GM19238 (cell line): ENCODE measurements around the gene XDH.

Experiments
- DNase-seq: peaks from one replicate; pipeline ENCODE4 v3.0.0; 2011; ENCODE audit warnings: low spot score; ENCODE audit not compliant: insufficient read length

The XDH gene

DNA sequence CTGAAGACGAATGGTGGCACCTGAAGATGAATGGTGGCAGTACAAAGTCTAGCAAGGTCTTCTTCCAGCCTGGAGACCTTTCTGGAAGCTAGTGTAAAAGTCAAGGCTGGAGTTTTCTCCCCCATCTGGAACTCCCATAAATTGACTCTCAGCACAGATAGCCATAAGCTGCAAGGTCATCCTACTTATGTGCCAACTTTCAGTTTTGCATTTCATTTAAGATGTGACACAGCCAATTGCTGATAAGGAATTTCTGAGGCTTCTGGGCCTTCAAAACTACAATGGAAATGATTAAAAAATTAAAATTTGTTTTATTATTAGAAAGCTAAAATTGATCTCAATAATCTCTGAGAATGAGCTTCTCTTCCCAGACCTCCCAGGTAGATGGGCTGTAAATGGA, 10.2 kb downstream of the XDH start:
- DNase-seq = no peak

DNA sequence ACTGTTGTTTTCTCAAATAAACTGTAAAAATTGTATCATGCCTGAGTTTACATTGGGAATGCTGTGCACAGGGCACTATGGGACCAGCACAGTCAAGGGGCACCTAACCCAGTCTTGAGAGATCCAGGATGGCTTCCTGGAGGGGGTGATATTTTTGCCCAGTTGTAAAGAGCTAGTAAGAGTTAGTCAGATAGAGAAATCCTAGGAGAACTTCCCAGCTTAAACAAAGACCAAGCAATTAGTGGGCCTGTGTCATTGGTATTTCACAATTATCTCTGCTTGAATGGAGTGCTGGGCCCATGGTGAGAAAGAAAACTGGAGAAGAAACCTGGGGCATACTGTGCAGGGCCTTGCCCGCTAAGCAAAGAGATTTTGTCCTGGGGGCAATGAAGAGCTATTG, 12.2 kb downstream of the XDH start:
- DNase-seq = no peak

DNA sequence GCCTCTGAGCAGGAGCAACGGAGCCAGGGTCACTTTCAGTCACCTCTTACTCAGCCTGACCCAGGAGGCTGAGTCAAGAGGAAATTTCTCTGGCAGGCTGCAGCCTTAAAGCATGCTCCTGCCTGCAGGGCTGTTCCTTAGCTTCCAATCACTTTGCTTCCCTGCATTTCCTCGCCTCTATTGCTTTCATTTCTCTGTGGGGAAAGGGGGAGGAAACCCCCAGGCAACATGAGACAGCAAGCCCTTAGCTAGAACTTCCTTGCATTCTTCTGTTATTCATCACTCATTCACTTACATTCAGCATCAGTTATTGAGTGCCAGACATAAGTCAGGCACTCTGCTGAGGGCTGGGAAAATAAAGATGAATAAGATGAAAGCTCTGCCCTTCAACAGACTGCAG, 13.0 kb downstream of the XDH start:
- DNase-seq = no peak

DNA sequence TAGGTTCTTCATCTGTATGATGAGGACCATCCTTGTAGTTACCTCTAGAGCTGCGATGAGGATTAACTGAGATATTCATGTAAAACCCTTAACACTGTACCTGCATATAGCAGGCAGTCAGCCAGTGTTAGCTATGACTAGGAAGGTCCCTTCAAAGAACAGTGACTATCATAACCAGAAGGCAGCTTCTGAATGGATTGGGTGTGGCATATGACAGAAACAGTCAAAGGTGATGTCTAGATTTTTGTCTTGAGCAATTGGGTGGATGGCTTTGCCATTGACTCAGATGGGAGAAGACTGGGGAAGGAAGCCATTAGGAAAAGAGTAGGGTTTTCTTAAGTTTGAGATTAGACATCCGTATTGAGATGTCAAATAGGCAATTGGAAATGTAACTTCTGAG, 15.7 kb downstream of the XDH start:
- no peak for DNase-seq

- no peak for DNase-seq
Measured at GRCh38 chr2:31397094-31397493, 17.4 kb downstream of the XDH start.

DNA sequence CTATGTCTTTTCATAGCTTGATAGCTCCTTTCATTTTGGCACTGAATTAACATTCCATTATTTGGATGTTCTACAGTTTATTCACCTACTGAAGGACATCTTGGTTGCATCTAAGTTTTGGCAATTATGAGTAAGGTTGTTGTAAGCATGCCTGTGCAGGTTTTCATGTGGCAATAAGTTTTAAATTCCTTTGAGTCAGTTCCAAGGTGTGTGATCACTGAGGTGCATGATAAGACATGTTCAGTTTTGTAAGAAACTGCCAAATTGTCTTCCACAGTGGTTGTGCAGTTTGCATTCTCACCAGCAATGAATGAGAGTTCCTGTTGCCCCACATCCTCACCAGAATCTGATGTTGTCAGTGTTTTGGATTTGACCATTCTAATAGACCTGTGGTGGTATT, 24.2 kb downstream of the XDH start:
- DNase-seq = no peak

DNA sequence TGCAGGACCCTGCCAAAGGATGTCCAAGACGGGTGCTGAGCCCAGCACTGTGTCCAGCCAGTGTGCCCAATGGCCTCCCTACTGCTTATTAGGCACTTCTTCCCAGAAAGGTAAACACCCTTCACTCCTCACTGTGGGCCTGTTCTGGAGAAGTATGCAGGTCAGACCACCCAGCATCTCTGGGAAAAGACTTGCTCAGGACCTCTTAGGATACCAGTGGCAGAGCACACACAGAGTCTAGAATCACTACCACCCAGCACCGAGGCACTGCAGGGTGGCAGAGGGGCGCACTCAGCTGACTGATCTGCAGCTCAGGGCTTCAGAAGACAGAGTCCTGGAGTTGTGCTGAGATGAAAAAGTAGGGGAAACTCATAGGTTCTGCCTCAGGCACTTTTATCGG, 25.8 kb downstream of the XDH start:
- DNase-seq = no peak

DNA sequence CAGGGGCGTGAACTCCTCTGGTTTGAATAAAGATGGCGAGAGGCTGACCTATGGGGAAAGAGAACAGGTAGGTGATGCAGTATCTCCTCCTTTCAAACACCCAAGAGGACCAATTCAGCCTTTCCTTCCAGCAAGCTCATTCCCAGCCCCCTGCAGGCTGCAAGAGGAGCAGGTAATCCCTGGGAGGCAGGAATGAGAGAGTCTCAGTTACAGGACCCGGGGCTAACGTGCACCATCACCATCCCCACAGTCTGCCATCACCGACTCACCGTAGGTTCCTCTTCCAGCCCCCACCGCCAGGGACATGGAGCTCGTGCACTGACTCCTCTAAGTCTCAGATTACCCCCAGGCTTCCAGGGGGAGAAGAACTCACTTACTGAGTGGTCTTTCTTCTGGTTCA, 26.7 kb downstream of the XDH start:
- DNase-seq = no peak

DNA sequence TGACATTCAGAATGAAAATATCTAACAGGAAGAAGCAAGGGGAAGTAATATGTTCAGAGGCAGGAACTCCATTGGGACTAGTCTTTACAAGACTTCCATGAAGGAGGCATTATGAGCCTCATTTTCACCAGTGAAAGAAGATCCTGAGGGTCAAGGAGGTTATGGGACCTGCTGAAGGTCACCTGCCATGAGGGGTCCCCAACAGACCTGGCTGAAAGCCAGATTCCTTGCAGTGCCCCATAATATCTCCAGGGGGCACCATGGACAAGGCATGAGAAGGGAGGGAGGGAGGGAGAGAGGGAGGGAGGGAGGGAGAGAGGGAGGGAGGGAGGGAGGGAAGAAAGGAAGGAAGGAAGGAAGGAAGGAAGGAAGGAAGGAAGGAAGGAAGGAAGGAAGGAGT, 27.9 kb downstream of the XDH start:
- DNase-seq = no peak

DNA sequence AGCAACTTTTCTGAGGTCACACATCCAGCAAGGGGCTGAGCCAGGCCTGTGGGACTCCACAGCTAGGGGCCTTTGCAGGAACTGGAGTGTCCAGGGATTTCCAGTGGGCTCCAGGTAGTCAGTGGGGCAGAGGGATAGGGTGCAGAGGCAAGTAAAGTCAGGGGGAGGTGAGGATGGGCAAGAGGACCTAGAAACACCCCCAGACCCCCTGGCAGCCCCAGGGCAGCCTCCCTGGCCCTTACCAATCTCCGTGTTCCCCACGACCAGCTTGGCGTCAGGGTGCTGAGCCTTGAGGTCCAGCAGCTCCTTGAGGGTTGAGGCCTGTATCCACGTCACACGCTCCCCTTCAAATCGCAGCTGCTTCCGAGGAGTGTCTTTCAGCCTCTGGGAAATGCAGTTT, 28.4 kb downstream of the XDH start:
- no peak for DNase-seq

DNA sequence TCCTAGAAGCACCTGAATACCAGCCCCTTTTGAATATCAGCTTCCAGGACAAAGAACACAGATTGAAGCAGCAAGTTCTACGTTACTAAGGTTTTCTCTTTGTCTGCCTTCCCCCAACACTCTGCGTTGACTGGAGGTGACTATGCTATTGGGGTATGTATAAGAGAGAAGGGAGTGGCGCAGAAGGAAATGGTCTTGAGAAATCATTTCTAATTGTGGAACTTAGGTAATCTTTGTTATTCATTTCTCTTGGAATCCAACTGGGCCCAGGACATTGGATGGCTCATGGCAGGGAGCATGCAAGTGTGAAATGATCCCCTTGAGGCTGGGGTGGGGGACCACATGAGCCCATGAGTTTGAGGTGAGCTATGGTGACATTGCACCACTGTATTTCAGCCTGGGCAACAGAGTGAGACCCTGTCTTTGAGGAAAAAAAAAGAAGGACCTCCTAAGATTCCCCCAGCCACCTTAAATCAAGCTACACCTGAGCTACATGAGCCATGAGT, 29.7 kb downstream of the XDH start:
- DNase-seq = no peak

DNA sequence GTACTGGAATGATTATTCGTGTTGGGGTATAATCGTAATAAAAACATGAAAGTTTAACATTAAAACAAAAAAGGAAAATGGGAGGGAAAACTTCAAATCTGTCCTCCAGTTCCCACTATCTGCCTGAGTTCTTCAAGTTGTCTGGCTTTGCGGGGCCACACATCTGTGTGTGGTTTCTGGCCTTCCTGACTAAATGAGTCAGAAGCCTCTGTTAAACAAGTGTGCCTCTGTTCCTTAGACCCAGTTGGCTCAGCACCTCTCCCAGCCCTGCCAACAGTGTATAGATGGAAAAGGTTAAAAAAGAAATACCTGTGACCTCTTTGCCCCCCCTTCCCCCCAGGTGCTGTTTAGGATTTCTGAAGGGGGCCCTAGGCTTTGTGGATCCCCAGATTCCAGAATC, 30.2 kb downstream of the XDH start:
- no peak for DNase-seq

DNA sequence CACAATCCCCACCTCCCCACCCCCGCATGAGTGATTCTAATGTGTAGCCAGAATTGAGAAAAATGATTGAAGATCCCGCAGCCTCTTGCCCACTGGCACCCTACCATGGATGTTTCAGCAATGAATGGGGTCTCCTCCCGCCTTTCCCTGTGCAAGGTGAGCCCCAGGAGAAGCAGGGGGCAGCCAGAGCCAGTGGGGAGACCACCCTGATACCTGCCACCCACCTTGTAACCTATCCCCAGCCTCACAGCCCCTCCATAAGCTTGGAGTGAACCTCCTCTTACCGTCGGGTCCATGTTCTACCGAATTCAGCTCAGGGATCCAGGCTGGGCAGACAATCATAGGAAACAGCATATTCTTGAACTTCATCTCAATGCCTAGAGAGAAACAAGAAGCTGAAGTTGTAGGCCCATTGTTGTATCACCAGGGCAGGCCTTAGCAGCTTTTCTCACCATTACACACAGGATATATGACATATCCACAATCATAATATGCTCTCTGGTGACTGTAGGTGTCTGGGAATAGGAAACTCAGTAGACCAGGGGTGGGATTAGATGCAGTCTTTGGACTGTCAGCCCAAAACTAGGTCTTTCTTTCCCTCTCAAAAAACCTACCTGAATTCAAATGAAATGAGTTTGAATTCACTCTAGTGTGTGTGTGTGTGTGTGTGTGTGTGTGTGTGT, 30.9 kb downstream of the XDH start:
- DNase-seq = no peak

GRCh38 chr2:31382452-31383120, 32.0 kb downstream of the XDH start:
- no peak for DNase-seq

- DNase-seq = no peak
Measured at GRCh38 chr2:31381601-31382000, 32.9 kb downstream of the XDH start.

DNA sequence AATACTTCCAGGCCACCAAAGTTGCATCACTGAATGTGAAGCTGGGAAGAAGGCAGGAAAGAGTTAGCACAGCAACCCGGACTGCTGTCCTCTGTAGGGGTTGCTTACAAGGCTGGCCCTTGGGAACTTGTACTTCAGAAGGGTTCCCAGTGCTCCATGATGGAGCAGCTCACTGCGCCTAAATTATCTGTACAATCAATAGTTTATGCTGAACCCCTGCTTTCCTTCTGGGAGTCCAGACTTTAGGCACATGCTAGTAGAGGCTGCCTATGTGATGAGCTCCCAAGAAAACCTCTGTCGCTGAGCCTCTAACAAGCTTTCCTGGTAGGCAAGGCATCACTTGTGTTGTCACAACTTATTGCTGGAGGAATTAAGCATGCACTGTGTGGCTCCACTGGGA, 34.3 kb downstream of the XDH start:
- no peak for DNase-seq

DNA sequence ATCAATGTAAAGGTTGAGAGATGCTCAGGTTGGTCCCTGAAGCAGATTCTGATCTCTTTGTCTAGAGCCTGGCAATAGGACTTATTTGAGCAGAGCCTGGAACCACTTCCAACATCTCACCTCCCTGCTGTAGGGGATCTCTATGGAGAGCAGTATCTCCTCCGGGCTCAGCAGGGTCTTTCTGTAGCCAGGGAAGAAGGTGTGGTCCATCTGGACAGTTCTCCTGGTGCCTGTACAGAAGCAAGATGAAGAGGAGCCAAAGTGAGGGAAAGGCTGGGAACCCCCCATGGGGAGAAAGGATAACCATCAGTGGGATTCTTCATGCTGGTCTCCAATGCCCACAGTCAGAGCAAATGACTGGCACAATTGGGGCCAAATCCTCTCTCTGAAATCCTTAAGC, 34.8 kb downstream of the XDH start:
- DNase-seq = no peak

GRCh38 chr2:31378791-31379501, 35.6 kb downstream of the XDH start:
- no peak for DNase-seq

DNA sequence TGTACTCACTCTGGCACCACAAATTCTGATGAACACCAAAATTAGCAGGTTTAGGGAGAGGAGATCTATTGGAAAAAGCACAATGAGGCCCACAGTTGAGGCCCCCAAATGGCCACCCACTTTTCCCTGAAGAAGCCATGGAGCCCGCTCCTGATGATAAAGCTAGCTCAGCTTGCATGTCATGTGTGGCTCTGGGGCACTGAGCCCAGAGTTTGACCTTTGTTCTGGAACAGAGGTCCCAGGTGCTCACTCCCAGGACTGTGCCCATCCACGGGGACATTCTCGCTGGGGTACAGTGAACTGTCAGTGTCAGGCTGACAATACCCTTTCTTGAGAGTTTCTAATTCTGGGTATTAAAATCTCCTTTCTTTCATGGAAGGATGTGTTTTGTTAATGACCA, 36.2 kb downstream of the XDH start:
- no peak for DNase-seq

DNA sequence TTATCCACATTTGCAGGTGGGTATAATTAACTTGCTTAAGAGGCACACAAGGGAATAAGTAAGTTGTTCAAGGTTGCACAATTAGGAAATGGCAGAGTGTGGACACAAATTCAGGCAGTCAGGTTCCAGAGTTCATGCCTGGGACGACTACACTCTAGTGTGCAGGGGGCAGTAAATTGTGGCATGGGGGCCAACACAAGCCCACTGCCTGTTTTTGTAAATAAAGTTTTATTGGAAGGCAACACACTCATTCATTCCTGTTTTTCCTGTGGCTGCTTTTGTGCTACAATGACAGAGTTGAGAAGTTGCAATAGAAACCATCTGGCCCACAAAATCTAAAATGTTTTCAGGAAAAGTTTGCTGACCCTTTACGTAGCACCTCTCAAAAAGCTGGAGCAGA, 41.4 kb downstream of the XDH start:
- no peak for DNase-seq

DNA sequence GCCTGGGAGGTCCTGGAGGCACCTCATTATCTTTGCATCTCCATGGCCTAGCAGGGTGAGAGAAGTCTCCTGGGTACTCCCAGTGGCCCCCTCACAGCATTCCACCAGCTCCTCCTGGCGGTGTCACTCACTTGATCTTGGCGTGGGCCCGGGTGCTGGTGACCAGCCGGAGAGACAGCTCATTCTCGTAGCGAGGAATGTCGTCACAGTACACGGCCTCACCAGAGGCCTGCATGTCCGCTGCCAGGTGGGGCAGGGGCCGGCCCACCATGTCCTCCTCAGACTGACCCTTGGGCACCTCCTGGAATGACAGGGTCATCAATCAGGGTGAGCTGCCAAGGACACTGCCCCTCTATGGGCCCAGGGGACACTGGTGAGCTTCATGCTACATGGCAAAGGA, 42.4 kb downstream of the XDH start:
- DNase-seq = no peak

GRCh38 chr2:31371691-31372090, 42.9 kb downstream of the XDH start:
- no peak for DNase-seq

- DNase-seq = no peak
Measured at GRCh38 chr2:31366733-31367132, 47.8 kb downstream of the XDH start.
